Ectodermal cell (in vitro differentiated cells): ENCODE data around the gene CENPT.

ENCODE experiments used
- H3K27ac ChIP-seq: 2 replicates; pipeline ENCODE4 v1.7.0; 2013; ENCODE audit warnings: mild to moderate bottlenecking, low read depth, low read length; ENCODE audit not compliant: insufficient read depth, poor library complexity, severe bottlenecking
- H3K27me3 ChIP-seq: 2 replicates; pipeline ENCODE4 v1.7.0; 2013; ENCODE audit warnings: mild to moderate bottlenecking, low read length; ENCODE audit not compliant: insufficient read depth, control insufficient read depth, poor library complexity, severe bottlenecking
- H3K36me3 ChIP-seq: one replicate; pipeline ENCODE4 v1.7.0; 2013; ENCODE audit warnings: low read length; ENCODE audit not compliant: control insufficient read depth, insufficient read depth
- H3K4me1 ChIP-seq: one replicate; pipeline ENCODE4 v1.7.0; 2013; ENCODE audit warnings: low read length; ENCODE audit not compliant: control insufficient read depth, insufficient read depth
- H3K4me3 ChIP-seq: 2 replicates; pipeline ENCODE4 v1.7.0; 2013; ENCODE audit warnings: low read depth, low read length, control low read depth; ENCODE audit not compliant: insufficient read depth
- H3K9me3 ChIP-seq: 2 replicates; pipeline ENCODE4 v1.7.0; 2013; ENCODE audit warnings: mild to moderate bottlenecking, low read length, moderate library complexity; ENCODE audit not compliant: control insufficient read depth
- WGBS, 2 experiments: methylation state at CpG; one replicate each; pipeline ENCODE4 v1.1.7; 2013; ENCODE audit warnings: missing lambda C conversion rate in 2 of 2; 5-methylcytosine and 5-hydroxymethylcytosine counted together

The CENPT gene

GRCh38 chr16:67884684-67885083 is 37.2 kb upstream of the CENPT start, which contains the start of gene NRN1L:
Gene NRN1L (plus strand): TSS chr16:67884885. CDS start chr16:67884904, 19 bp downstream.
- Histone ChIP-seq H3K27ac (no peak within 1 kb of the TSS), H3K27me3 (no peaks in the 10 kb centered on the region), H3K4me3 (no peak within 1 kb of the TSS), H3K9me3 (no peaks in the 10 kb centered on the region), H3K4me1 (no peaks in the 10 kb centered on the region), H3K36me3 (peaks cover 19% of the 10 kb centered on the region)
- 12% methylated on average over 22 of the region's 22 CpGs for WGBS, 2 experiments

- 65 to 67% methylated on average over 11 of the region's 11 CpGs for WGBS, 2 experiments
- Histone ChIP-seq H3K27me3 (no peaks in the 10 kb centered on the region), H3K9me3 (no peaks in the 10 kb centered on the region), H3K27ac (no peak overlapping the region), H3K36me3 (peaks cover 27% of the 10 kb centered on the region), H3K4me3 (no peak overlapping the region), H3K4me1 (no peaks in the 10 kb centered on the region)
These were observed 36.4 kb upstream of the CENPT start for GRCh38 chr16:67883872-67884261.

- no peaks in the 10 kb centered on the region for H3K9me3 ChIP-seq
- H3K36me3 ChIP-seq = peaks cover 33% of the 10 kb centered on the region
- H3K27me3 ChIP-seq = no peaks in the 10 kb centered on the region
- 82 to 94% methylated on average over 6 of the region's 6 CpGs for WGBS, 2 experiments
- no peak overlapping the region for H3K4me3 ChIP-seq
- H3K27ac ChIP-seq = no peak overlapping the region
- no peaks in the 10 kb centered on the region for H3K4me1 ChIP-seq
These were observed 35.8 kb upstream of the CENPT start for GRCh38 chr16:67883146-67883871.

- no peaks in the 10 kb centered on the region for H3K4me1 ChIP-seq
- H3K27me3 ChIP-seq = no peaks in the 10 kb centered on the region
- H3K9me3 ChIP-seq = no peaks in the 10 kb centered on the region
- 94 to 95% methylated on average over 18 of the region's 18 CpGs for WGBS, 2 experiments
- H3K27ac ChIP-seq = no peak overlapping the region
- peaks cover 39% of the 10 kb centered on the region for H3K36me3 ChIP-seq
- H3K4me3 ChIP-seq = no peak overlapping the region
These were observed 35.1 kb upstream of the CENPT start for GRCh38 chr16:67882374-67883145.

- H3K4me1 ChIP-seq = no peaks in the 10 kb centered on the region
- H3K36me3 ChIP-seq = peaks cover 42% of the 10 kb centered on the region
- no peaks in the 10 kb centered on the region for H3K27me3 ChIP-seq
- no peak overlapping the region for H3K4me3 ChIP-seq
- 95 to 96% methylated on average over 21 of the region's 21 CpGs for WGBS, 2 experiments
- no peak overlapping the region for H3K27ac ChIP-seq
- no peaks in the 10 kb centered on the region for H3K9me3 ChIP-seq
These were observed 34.2 kb upstream of the CENPT start for GRCh38 chr16:67881621-67882161.

- Histone ChIP-seq H3K4me1 (no peaks in the 10 kb centered on the region), H3K9me3 (no peaks in the 10 kb centered on the region), H3K27me3 (no peaks in the 10 kb centered on the region), H3K4me3 (no peak overlapping the region), H3K36me3 (peaks cover 42% of the 10 kb centered on the region), H3K27ac (no peak overlapping the region)
- 95% methylated on average over 13 of the region's 13 CpGs for WGBS, 2 experiments
These were observed 33.1 kb upstream of the CENPT start for GRCh38 chr16:67880584-67880983.

GRCh38 chr16:67879936-67880335 is 32.4 kb upstream of the CENPT start:
- WGBS, 2 experiments = 93 to 95% methylated on average over 5 of the region's 5 CpGs
- Histone ChIP-seq H3K36me3 (peaks cover 42% of the 10 kb centered on the region), H3K27me3 (no peaks in the 10 kb centered on the region), H3K27ac (no peak overlapping the region), H3K9me3 (no peaks in the 10 kb centered on the region), H3K4me3 (no peak overlapping the region), H3K4me1 (no peaks in the 10 kb centered on the region)

- H3K4me3 ChIP-seq = no peak overlapping the region
- peaks cover 1% of the 10 kb centered on the region for H3K4me1 ChIP-seq
- H3K27ac ChIP-seq = no peak overlapping the region
- H3K9me3 ChIP-seq = no peaks in the 10 kb centered on the region
- H3K27me3 ChIP-seq = no peaks in the 10 kb centered on the region
- H3K36me3 ChIP-seq = peaks cover 42% of the 10 kb centered on the region
- WGBS, 2 experiments = 96% methylated on average over 12 of the region's 12 CpGs
These were observed 32.0 kb upstream of the CENPT start for GRCh38 chr16:67879462-67879861.

- peaks cover 4% of the 10 kb centered on the region for H3K4me1 ChIP-seq
- H3K36me3 ChIP-seq = peaks cover 42% of the 10 kb centered on the region
These were observed 31.4 kb upstream of the CENPT start for GRCh38 chr16:67878846-67879245.

GRCh38 chr16:67878232-67878631 is 30.7 kb upstream of the CENPT start:
- peaks cover 4% of the 10 kb centered on the region for H3K4me1 ChIP-seq
- no peak overlapping the region for H3K4me3 ChIP-seq
- H3K27me3 ChIP-seq = no peaks in the 10 kb centered on the region
- H3K9me3 ChIP-seq = no peaks in the 10 kb centered on the region
- H3K36me3 ChIP-seq = peaks cover 42% of the 10 kb centered on the region
- 89 to 97% methylated on average over 6 of the region's 6 CpGs for WGBS, 2 experiments
- no peak overlapping the region for H3K27ac ChIP-seq

More at GRCh38 chr16:67878846-67879245, 31.4 kb upstream of the CENPT start:
- Histone ChIP-seq H3K27ac (no peak overlapping the region), H3K4me3 (no peak overlapping the region), H3K27me3 (no peaks in the 10 kb centered on the region), H3K9me3 (no peaks in the 10 kb centered on the region)
- WGBS, 2 experiments = 97 to 98% methylated on average over 9 of the region's 9 CpGs
